Measurements from ENCODE around the gene HIVEP2. TPM values are rescaled to one million over a fixed set of nuclear protein-coding genes. Genes with fewer than 3 reads are reported as not detected.

HIVEP2 gene
- total and polyA plus RNA-seq, 7 experiments from 2014 or later: 12.2 to 92.1 (median 51.5) TPM

GRCh38 chr6:142943711-142944123, 1.3 kb downstream of the HIVEP2 start:
- peaks cover 0 to 8% (median 0%) of the 10 kb centered on the region in 3 experiments for H3K36me3 ChIP-seq (ENCODE audit: control insufficient read depth in 2 of 3, insufficient read depth in 3 of 3, low read length in 3 of 3)
- peaks cover 45 to 50% of the 10 kb centered on the region in 2 donors for H3K4me1 ChIP-seq (ENCODE audit: control insufficient read depth in 2 of 2, insufficient read depth in 2 of 2, low read length in 2 of 2)
- POLR2A ChIA-PET: interaction anchor here (0.7 to 10.3 kb wide), 24 partner anchors 9 to 375 kb away, joined by 3 to 203 read pairs (median 6); no protein-coding TSS in a partner anchor
- Mint-ChIP-seq H3K9me3 (peaks cover 0 to 8% (median 0%) of the 10 kb centered on the region in 11 donors), H3K4me3 (peak overlapping the region; percentile 95 to 100 (median 98)), H3K4me1 (peaks cover 38 to 62% (median 57%) of the 10 kb centered on the region in 7 donors), H3K36me3 (peaks cover 0 to 5% (median 0%) of the 10 kb centered on the region in 5 donors), H3K27me3 (peaks cover 0 to 3% (median 0%) of the 10 kb centered on the region in 5 donors), H3K27ac (peak overlapping the region; percentile 98 to 100 (median 100))
- intact Hi-C loops (cut with micrococcal nuclease): loop anchor here (1.0 to 10.0 kb wide), 15 partner anchors 15 to 1461 kb away; partner anchors contain the start of genes NMBR (in 1 of the 2), SF3B5 (in 1 of the 2) and VTA1 (in 1 of the 2)
- no peaks in the 10 kb centered on the region for H3K27me3 ChIP-seq (ENCODE audit: control insufficient read depth in 2 of 2, insufficient read depth in 2 of 2, low read length in 2 of 2)
- peak overlapping the region; percentile 100 for H3K27ac ChIP-seq (ENCODE audit: low read depth, low read length)
- H3K4me3 ChIP-seq (ENCODE audit: low read length): peak overlapping the region; percentile 94
- H3K9me3 ChIP-seq (ENCODE audit: control insufficient read depth in 2 of 3, low read length in 3 of 3): no peaks in the 10 kb centered on the region
- DNase-seq: peak; percentile 32 to 75 (median 72)
- ATAC-seq: no peak
- CTCF ChIA-PET: interaction anchor here (1.1 to 1.5 kb wide), 5 partner anchors 8 to 197 kb away, joined by 3 to 6 read pairs (median 4); no protein-coding TSS in a partner anchor

- no peaks in the 10 kb centered on the region for H3K27me3 ChIP-seq (ENCODE audit: control insufficient read depth in 2 of 2, insufficient read depth in 2 of 2, low read length in 2 of 2)
- no peaks in the 10 kb centered on the region for H3K9me3 ChIP-seq (ENCODE audit: control insufficient read depth in 2 of 3, low read length in 3 of 3)
- peaks cover 0 to 8% (median 0%) of the 10 kb centered on the region in 3 experiments for H3K36me3 ChIP-seq (ENCODE audit: control insufficient read depth in 2 of 3, insufficient read depth in 3 of 3, low read length in 3 of 3)
- H3K27ac Mint-ChIP-seq: peak overlapping the region; percentile 98 to 100 (median 100)
- peak overlapping the region; percentile 66 to 99 (median 96) for H3K4me3 Mint-ChIP-seq
- peaks cover 44 to 65% (median 59%) of the 10 kb centered on the region in 7 donors for H3K4me1 Mint-ChIP-seq
- peak overlapping the region; percentile 94 for H3K4me3 ChIP-seq (ENCODE audit: low read length)
- H3K9me3 Mint-ChIP-seq: peaks cover 0 to 8% (median 0%) of the 10 kb centered on the region in 11 donors
- peaks cover 0 to 3% (median 0%) of the 10 kb centered on the region in 5 donors for H3K27me3 Mint-ChIP-seq
- H3K27ac ChIP-seq (ENCODE audit: low read depth, low read length): peak overlapping the region; percentile 100
- no peak for ATAC-seq
- peaks cover 54 to 55% of the 10 kb centered on the region in 2 donors for H3K4me1 ChIP-seq (ENCODE audit: control insufficient read depth in 2 of 2, insufficient read depth in 2 of 2, low read length in 2 of 2)
- CTCF ChIA-PET: interaction anchor here (1.1 to 2.2 kb wide), 4 partner anchors 13 to 251 kb away, joined by 3 to 6 read pairs (median 4); no protein-coding TSS in a partner anchor
- H3K36me3 Mint-ChIP-seq: peaks cover 0 to 9% (median 2%) of the 10 kb centered on the region in 5 donors
- DNase-seq: peak in 4 of 9 donors; percentile 36 to 54 (median 46)
- POLR2A ChIA-PET: interaction anchor here (0.9 to 10.3 kb wide), 17 partner anchors 9 to 123 kb away, joined by 3 to 203 read pairs (median 7); no protein-coding TSS in a partner anchor
- intact Hi-C loops (cut with micrococcal nuclease): loop anchor here (1.0 to 10.0 kb wide), 5 partner anchors 9 to 1122 kb away; no protein-coding TSS in a partner anchor
These were observed 2.2 kb downstream of the HIVEP2 start for GRCh38 chr6:142942805-142943227.

- Mint-ChIP-seq H3K4me3 (peak overlapping the region in 9 of 10 donors; percentile 95 to 99 (median 97)), H3K9me3 (peaks cover 0 to 8% (median 0%) of the 10 kb centered on the region in 11 donors), H3K27me3 (peaks cover 0 to 3% (median 0%) of the 10 kb centered on the region in 5 donors), H3K4me1 (peaks cover 50 to 66% (median 62%) of the 10 kb centered on the region in 7 donors), H3K27ac (peak overlapping the region; percentile 98 to 100 (median 100)), H3K36me3 (peaks cover 0 to 11% (median 4%) of the 10 kb centered on the region in 5 donors)
- H3K36me3 ChIP-seq (ENCODE audit: control insufficient read depth in 2 of 3, insufficient read depth in 3 of 3, low read length in 3 of 3): peaks cover 0 to 8% (median 0%) of the 10 kb centered on the region in 3 experiments
- no peaks in the 10 kb centered on the region for H3K27me3 ChIP-seq (ENCODE audit: control insufficient read depth in 2 of 2, insufficient read depth in 2 of 2, low read length in 2 of 2)
- peak overlapping the region; percentile 94 for H3K4me3 ChIP-seq (ENCODE audit: low read length)
- peak overlapping the region; percentile 100 for H3K27ac ChIP-seq (ENCODE audit: low read depth, low read length)
- ATAC-seq (no peak), DNase-seq (peak in 1 of 9 donors; percentile 32)
- intact Hi-C loops (cut with micrococcal nuclease): loop anchor here (1.0 to 10.0 kb wide), 4 partner anchors 8 to 1123 kb away; no protein-coding TSS in a partner anchor
- CTCF ChIA-PET: interaction anchor here (0.8 to 2.2 kb wide), 3 partner anchors 28 to 250 kb away, joined by 3 to 4 read pairs (median 3); no protein-coding TSS in a partner anchor
- POLR2A ChIA-PET: interaction anchor here (1.2 to 10.3 kb wide), 7 partner anchors 8 to 122 kb away, joined by 4 to 203 read pairs (median 10); no protein-coding TSS in a partner anchor
- H3K9me3 ChIP-seq (ENCODE audit: control insufficient read depth in 2 of 3, low read length in 3 of 3): no peaks in the 10 kb centered on the region
- peaks cover 58 to 60% of the 10 kb centered on the region in 2 donors for H3K4me1 ChIP-seq (ENCODE audit: control insufficient read depth in 2 of 2, insufficient read depth in 2 of 2, low read length in 2 of 2)
These were observed 2.7 kb downstream of the HIVEP2 start for GRCh38 chr6:142942238-142942637.

GRCh38 chr6:142941018-142941417, 4.0 kb downstream of the HIVEP2 start:
- peaks cover 0 to 3% (median 0%) of the 10 kb centered on the region in 5 donors for H3K27me3 Mint-ChIP-seq
- ATAC-seq: no peak
- H3K36me3 Mint-ChIP-seq: peaks cover 0 to 16% (median 4%) of the 10 kb centered on the region in 5 donors
- H3K9me3 ChIP-seq (ENCODE audit: control insufficient read depth in 2 of 3, low read length in 3 of 3): no peaks in the 10 kb centered on the region
- ChIA-PET CTCF (interaction anchor here (2.2 kb wide), 1 partner anchor 249 kb away, joined by 4 read pairs; no protein-coding TSS in a partner anchor), POLR2A (interaction anchor here (0.7 to 10.3 kb wide), 7 partner anchors 12 to 115 kb away, joined by 3 to 203 read pairs (median 4); no protein-coding TSS in a partner anchor)
- intact Hi-C loops (cut with micrococcal nuclease): loop anchor here in 1 of 2 donors (1.0 to 10.0 kb wide), 4 partner anchors 9 to 1124 kb away; no protein-coding TSS in a partner anchor
- no peaks in the 10 kb centered on the region for H3K27me3 ChIP-seq (ENCODE audit: control insufficient read depth in 2 of 2, insufficient read depth in 2 of 2, low read length in 2 of 2)
- peak overlapping the region; percentile 51 to 99 (median 96) for H3K4me3 Mint-ChIP-seq
- H3K9me3 Mint-ChIP-seq: peaks cover 0 to 8% (median 0%) of the 10 kb centered on the region in 11 donors
- H3K27ac Mint-ChIP-seq: peak overlapping the region; percentile 78 to 100 (median 100)
- H3K4me3 ChIP-seq (ENCODE audit: low read length): peak overlapping the region; percentile 7
- H3K4me1 Mint-ChIP-seq: peaks cover 52 to 79% (median 73%) of the 10 kb centered on the region in 7 donors
- peaks cover 58 to 63% of the 10 kb centered on the region in 2 donors for H3K4me1 ChIP-seq (ENCODE audit: control insufficient read depth in 2 of 2, insufficient read depth in 2 of 2, low read length in 2 of 2)
- no peak for DNase-seq
- H3K27ac ChIP-seq (ENCODE audit: low read depth, low read length): peak overlapping the region; percentile 100
- peaks cover 0 to 8% (median 0%) of the 10 kb centered on the region in 3 experiments for H3K36me3 ChIP-seq (ENCODE audit: control insufficient read depth in 2 of 3, insufficient read depth in 3 of 3, low read length in 3 of 3)

- peaks cover 0 to 20% (median 4%) of the 10 kb centered on the region in 5 donors for H3K36me3 Mint-ChIP-seq
These were observed 4.5 kb downstream of the HIVEP2 start for GRCh38 chr6:142940487-142940886.

GRCh38 chr6:142938510-142938909, 6.5 kb downstream of the HIVEP2 start:
- no peaks in the 10 kb centered on the region for H3K36me3 ChIP-seq (ENCODE audit: control insufficient read depth in 2 of 3, insufficient read depth in 3 of 3, low read length in 3 of 3)
- H3K9me3 ChIP-seq (ENCODE audit: control insufficient read depth in 2 of 3, low read length in 3 of 3): no peaks in the 10 kb centered on the region
- peak overlapping the region; percentile 8 for H3K27ac ChIP-seq (ENCODE audit: low read depth, low read length)
- intact Hi-C loops (cut with micrococcal nuclease): loop anchor here in 1 of 2 donors (10.0 kb wide), 1 partner anchor 1216 kb away; the partner anchor contains the start of gene STX11
- no peak for DNase-seq
- ATAC-seq: no peak
- ChIA-PET POLR2A (interaction anchor here (1.4 to 10.3 kb wide), 5 partner anchors 8 to 83 kb away, joined by 3 to 203 read pairs (median 4); no protein-coding TSS in a partner anchor), CTCF (interaction anchor here (0.6 to 1.3 kb wide), 3 partner anchors 9 to 487 kb away, joined by 3 to 4 read pairs (median 3); no protein-coding TSS in a partner anchor)
- Mint-ChIP-seq H3K4me3 (peak overlapping the region; percentile 35 to 98 (median 74)), H3K4me1 (peaks cover 62 to 99% (median 97%) of the 10 kb centered on the region in 7 donors), H3K27me3 (no peaks in the 10 kb centered on the region), H3K36me3 (peaks cover 0 to 22% (median 5%) of the 10 kb centered on the region in 5 donors), H3K27ac (peak overlapping the region; percentile 39 to 99 (median 80)), H3K9me3 (no peaks in the 10 kb centered on the region)
- no peak overlapping the region for H3K4me3 ChIP-seq (ENCODE audit: low read length)
- no peaks in the 10 kb centered on the region for H3K27me3 ChIP-seq (ENCODE audit: control insufficient read depth in 2 of 2, insufficient read depth in 2 of 2, low read length in 2 of 2)
- H3K4me1 ChIP-seq (ENCODE audit: control insufficient read depth in 2 of 2, insufficient read depth in 2 of 2, low read length in 2 of 2): peaks cover 72 to 85% of the 10 kb centered on the region in 2 donors

More at GRCh38 chr6:142940487-142940886, 4.5 kb downstream of the HIVEP2 start:
- ChIA-PET POLR2A (interaction anchor here (0.7 to 10.3 kb wide), 7 partner anchors 12 to 114 kb away, joined by 3 to 203 read pairs (median 4); no protein-coding TSS in a partner anchor), CTCF (no interaction called here)
- no peak for ATAC-seq
- H3K4me3 Mint-ChIP-seq: peak overlapping the region; percentile 51 to 99 (median 96)
- Histone ChIP-seq H3K4me3 (ENCODE audit: low read length) (peak overlapping the region; percentile 7), H3K27me3 (ENCODE audit: control insufficient read depth in 2 of 2, insufficient read depth in 2 of 2, low read length in 2 of 2) (no peaks in the 10 kb centered on the region), H3K9me3 (ENCODE audit: control insufficient read depth in 2 of 3, low read length in 3 of 3) (no peaks in the 10 kb centered on the region), H3K36me3 (ENCODE audit: control insufficient read depth in 2 of 3, insufficient read depth in 3 of 3, low read length in 3 of 3) (peaks cover 0 to 7% (median 0%) of the 10 kb centered on the region in 3 experiments), H3K4me1 (ENCODE audit: control insufficient read depth in 2 of 2, insufficient read depth in 2 of 2, low read length in 2 of 2) (peaks cover 58 to 66% of the 10 kb centered on the region in 2 donors), H3K27ac (ENCODE audit: low read depth, low read length) (peak overlapping the region; percentile 100)
- H3K27ac Mint-ChIP-seq: peak overlapping the region; percentile 78 to 100 (median 100)
- intact Hi-C loops (cut with micrococcal nuclease): loop anchor here in 1 of 2 donors (10.0 kb wide), 3 partner anchors 376 to 1124 kb away; no protein-coding TSS in a partner anchor
- no peak for DNase-seq
- peaks cover 0 to 3% (median 0%) of the 10 kb centered on the region in 5 donors for H3K27me3 Mint-ChIP-seq
- H3K9me3 Mint-ChIP-seq: peaks cover 0 to 8% (median 0%) of the 10 kb centered on the region in 11 donors
- peaks cover 56 to 84% (median 78%) of the 10 kb centered on the region in 7 donors for H3K4me1 Mint-ChIP-seq

Data from naive thymus-derived CD4-positive, alpha-beta T cell (primary cell).